Muscle layer of duodenum (tissue), 2 donors: ENCODE data around the gene FCER1A.
"Not testable (repeated sequence)": the region's sequence is repeated elsewhere in the genome, so short reads cannot be mapped to it uniquely, and the experiment has no call there.

Source experiments
- H3K27ac ChIP-seq: one replicate; pipeline ENCODE4 v1.7.0; 2013; ENCODE audit warnings: mild to moderate bottlenecking, low read length
- H3K27me3 ChIP-seq: one replicate; pipeline ENCODE4 v1.7.0; 2013; ENCODE audit warnings: low read depth, mild to moderate bottlenecking, control low read depth, low read length
- H3K36me3 ChIP-seq, 2 donors: one replicate each; pipeline ENCODE4 v1.7.0; 2013; ENCODE audit warnings: low read length in 2 of 2, control low read depth in 1 of 2, mild to moderate bottlenecking in 1 of 2; ENCODE audit not compliant: insufficient read depth in 2 of 2, control insufficient read depth in 1 of 2
- H3K4me1 ChIP-seq, 2 donors: one replicate each; pipeline ENCODE4 v1.7.0; 2013; ENCODE audit warnings: low read length in 2 of 2, mild to moderate bottlenecking in 2 of 2, control low read depth in 1 of 2, moderate library complexity in 1 of 2; ENCODE audit not compliant: insufficient read depth in 2 of 2, control insufficient read depth in 1 of 2
- H3K4me3 ChIP-seq, 2 donors: one replicate each; pipeline ENCODE4 v1.7.0; 2013; ENCODE audit warnings: low read length in 2 of 2, low read depth in 1 of 2, mild to moderate bottlenecking in 1 of 2
- H3K9me3 ChIP-seq, 2 donors: one replicate each; pipeline ENCODE4 v1.7.0; 2013; ENCODE audit warnings: low read length in 2 of 2, control low read depth in 1 of 2, mild to moderate bottlenecking in 1 of 2; ENCODE audit not compliant: control insufficient read depth in 1 of 2
- donor health status: healthy.

The FCER1A gene

GRCh38 chr1:159300146-159300545 is 2.0 kb upstream of the FCER1A start:
- Histone ChIP-seq H3K4me1 (no peaks in the 10 kb centered on the region), H3K36me3 (no peaks in the 10 kb centered on the region), H3K27me3 (no peaks in the 10 kb centered on the region), H3K9me3 (peaks cover 0 to 2% of the 10 kb centered on the region in 2 donors), H3K4me3 (no peak overlapping the region), H3K27ac (no peak overlapping the region)

GRCh38 chr1:159307346-159308020 is 5.3 kb downstream of the FCER1A start:
- H3K4me3 ChIP-seq = no peak overlapping the region
- H3K9me3 ChIP-seq = peaks cover 0 to under 1% of the 10 kb centered on the region in 2 donors
- no peaks in the 10 kb centered on the region for H3K27me3 ChIP-seq
- no peaks in the 10 kb centered on the region for H3K36me3 ChIP-seq
- H3K4me1 ChIP-seq = no peaks in the 10 kb centered on the region
- no peak overlapping the region for H3K27ac ChIP-seq

GRCh38 chr1:159311679-159312078 is 9.5 kb downstream of the FCER1A start:
- H3K36me3 ChIP-seq = no peaks in the 10 kb centered on the region
- H3K9me3 ChIP-seq = no peaks in the 10 kb centered on the region
- no peak overlapping the region for H3K4me3 ChIP-seq
- no peaks in the 10 kb centered on the region for H3K4me1 ChIP-seq
- H3K27ac ChIP-seq = no peak overlapping the region
- no peaks in the 10 kb centered on the region for H3K27me3 ChIP-seq

DNA sequence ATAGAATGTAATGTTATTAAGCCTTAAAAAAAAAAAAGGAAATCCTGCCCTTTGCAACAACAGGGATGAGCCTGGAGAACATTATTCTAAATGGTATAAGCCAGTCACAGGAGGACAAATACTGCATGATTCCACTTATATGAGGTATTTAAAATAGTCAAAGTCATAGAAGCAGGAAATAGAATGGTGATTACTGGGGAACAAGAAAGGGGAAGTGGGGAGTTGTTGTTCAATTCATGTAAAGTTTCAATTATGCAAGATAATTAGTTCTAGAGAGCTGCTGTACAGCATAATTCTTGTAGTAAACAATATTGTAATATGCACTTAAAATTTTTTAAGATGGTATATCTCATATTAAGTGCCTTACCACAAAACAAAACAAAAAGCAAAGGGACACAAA is 13.2 kb downstream of the FCER1A start:
- Histone ChIP-seq H3K36me3 (no peaks in the 10 kb centered on the region), H3K27ac (no peak overlapping the region), H3K4me3 (no peak overlapping the region), H3K4me1 (no peaks in the 10 kb centered on the region), H3K27me3 (no peaks in the 10 kb centered on the region), H3K9me3 (no peaks in the 10 kb centered on the region)

DNA sequence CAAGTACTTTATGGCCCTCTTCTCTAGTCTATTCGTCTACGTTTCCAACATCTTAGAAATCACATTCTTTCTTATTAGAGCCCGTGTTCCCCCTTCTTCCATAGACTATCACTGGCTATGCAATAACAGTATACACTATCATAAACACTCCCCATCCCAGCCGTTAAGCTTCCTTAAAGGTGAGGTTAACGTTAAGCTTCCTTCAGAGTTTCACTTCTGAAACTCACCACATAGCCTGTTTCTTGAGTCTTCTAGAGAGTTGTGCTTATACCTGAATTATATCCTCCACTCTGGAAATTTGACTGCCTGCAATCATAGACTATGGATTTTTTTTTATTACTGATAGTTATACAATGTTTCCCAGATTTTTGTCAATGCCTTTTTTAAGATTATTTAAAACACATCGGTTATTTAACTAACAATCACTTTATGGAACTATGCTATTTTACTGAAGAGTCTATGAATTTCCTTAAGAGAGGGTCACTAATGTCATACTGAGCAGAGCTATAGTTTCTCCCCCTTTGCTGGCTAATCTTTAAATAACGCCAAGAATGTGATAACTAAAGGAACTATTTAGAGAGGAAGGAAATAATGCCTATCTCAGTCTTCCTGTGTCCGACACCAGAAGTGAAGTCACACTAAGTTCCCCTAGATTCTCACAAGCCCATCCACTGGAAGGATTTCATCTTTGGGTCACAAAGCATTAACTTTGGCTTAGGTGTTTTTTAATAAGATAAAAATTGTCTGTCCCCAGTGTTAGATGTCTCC is 16.8 kb downstream of the FCER1A start:
- Histone ChIP-seq H3K27ac (no peak overlapping the region), H3K9me3 (no peaks in the 10 kb centered on the region), H3K36me3 (no peaks in the 10 kb centered on the region), H3K27me3 (no peaks in the 10 kb centered on the region), H3K4me1 (no peaks in the 10 kb centered on the region), H3K4me3 (no peak overlapping the region)

DNA sequence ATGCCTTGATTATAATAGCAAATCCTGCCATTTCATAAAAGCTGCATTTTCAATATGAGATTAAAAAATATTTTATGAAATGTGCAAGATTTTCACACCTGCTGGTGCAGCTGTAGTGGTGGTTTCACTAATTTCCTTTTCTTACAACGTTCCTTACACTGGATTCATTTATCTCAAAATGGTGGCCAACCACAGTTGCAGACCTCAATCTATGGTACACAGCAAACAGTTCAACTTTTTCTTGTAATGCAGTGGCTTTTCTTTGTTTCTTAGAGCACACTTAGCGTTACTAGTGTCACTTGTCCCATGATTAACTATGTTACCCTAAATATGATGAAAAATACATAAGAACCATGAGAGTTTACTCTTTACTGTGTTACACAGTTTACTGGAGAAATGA is 32.7 kb downstream of the FCER1A start:
- Histone ChIP-seq H3K36me3 (no peaks in the 10 kb centered on the region), H3K4me3 (no peak overlapping the region), H3K9me3 (no peaks in the 10 kb centered on the region), H3K4me1 (no peaks in the 10 kb centered on the region), H3K27me3 (no peaks in the 10 kb centered on the region), H3K27ac (no peak overlapping the region)

- Histone ChIP-seq H3K4me3 (no peak overlapping the region), H3K4me1 (no peaks in the 10 kb centered on the region), H3K27me3 (no peaks in the 10 kb centered on the region), H3K27ac (no peak overlapping the region), H3K36me3 (no peaks in the 10 kb centered on the region), H3K9me3 (no peaks in the 10 kb centered on the region)
Measured at GRCh38 chr1:159338018-159338417, 35.9 kb downstream of the FCER1A start.

DNA sequence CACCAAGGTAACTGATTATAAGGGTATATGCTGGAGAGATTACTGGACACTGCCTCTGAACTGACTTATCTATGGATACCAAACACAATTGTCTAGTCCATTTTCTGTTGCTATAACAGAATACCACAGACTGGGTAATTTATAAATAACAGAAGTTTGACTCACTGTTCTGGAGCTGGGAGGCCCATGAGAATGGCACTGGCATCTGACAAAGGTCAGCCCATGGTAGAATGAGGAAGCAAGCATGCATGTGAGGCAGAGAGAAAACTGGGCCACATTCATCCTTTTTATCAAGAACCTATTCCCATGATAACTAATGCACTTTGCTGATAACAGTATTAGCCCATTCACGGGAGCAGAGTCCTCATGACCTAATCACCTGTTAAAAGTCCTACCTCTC is 37.4 kb downstream of the FCER1A start:
- no peaks in the 10 kb centered on the region for H3K9me3 ChIP-seq

GRCh38 chr1:159341736-159342135 is 39.6 kb downstream of the FCER1A start:
- no peak overlapping the region for H3K4me3 ChIP-seq
- no peaks in the 10 kb centered on the region for H3K36me3 ChIP-seq
- H3K4me1 ChIP-seq = no peaks in the 10 kb centered on the region
- H3K9me3 ChIP-seq = no peaks in the 10 kb centered on the region
- H3K27me3 ChIP-seq = no peaks in the 10 kb centered on the region
- no peak overlapping the region for H3K27ac ChIP-seq

More for the DNA sequence above, 37.4 kb downstream of the FCER1A start:
- H3K4me1 ChIP-seq = no peaks in the 10 kb centered on the region
- H3K4me3 ChIP-seq = no peak overlapping the region
- no peak overlapping the region for H3K27ac ChIP-seq
- H3K27me3 ChIP-seq = no peaks in the 10 kb centered on the region
- no peaks in the 10 kb centered on the region for H3K36me3 ChIP-seq

DNA sequence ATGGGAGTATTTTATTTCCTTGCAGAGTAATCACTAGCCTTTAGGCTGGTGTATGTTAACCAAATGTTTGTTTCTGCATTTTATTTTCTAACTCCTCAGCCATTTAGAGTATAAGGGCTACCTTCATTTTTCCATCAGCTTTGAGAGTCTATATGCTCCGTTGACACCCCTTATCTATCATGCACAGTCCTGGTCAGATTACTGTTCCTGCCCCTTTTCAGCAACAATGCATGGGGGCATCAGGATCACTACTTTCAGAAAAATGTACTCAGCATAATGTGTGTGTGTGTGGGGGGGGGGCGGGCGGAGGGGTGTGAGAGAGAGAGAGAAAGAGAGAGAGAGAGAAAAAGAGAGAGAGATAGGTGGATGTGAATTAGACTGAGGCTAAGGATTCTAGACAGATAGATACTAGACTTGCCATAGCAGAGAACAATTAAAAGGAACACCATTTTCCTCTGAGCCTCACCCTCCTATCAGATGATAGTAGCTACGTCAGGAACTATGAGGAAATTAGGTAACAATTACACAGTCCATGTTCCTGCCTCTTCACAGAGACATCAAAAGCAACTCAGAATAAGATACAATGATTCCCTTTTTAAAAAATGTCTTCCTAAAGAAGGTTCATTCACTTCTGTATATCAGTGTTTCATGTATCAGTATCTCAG is 40.8 kb downstream of the FCER1A start:
- H3K27ac ChIP-seq = no peak overlapping the region
- no peaks in the 10 kb centered on the region for H3K4me1 ChIP-seq
- H3K4me3 ChIP-seq = no peak overlapping the region
- no peaks in the 10 kb centered on the region for H3K9me3 ChIP-seq
- H3K27me3 ChIP-seq = no peaks in the 10 kb centered on the region
- H3K36me3 ChIP-seq = no peaks in the 10 kb centered on the region

- H3K9me3 ChIP-seq, H3K36me3 ChIP-seq, H3K4me3 ChIP-seq: not testable (repeated sequence)
Measured at GRCh38 chr1:159349374-159349773, 47.2 kb downstream of the FCER1A start.

More at GRCh38 chr1:159349374-159349773, 47.2 kb downstream of the FCER1A start:
- not testable (repeated sequence) for H3K27ac ChIP-seq, H3K4me1 ChIP-seq, H3K27me3 ChIP-seq
